ENCODE results near the gene LOC101059915.

GRCh38 chrX:71657267-71657666 is 10.1 kb upstream of the LOC101059915 start:
- TF ChIP-seq CTCF (IDR thresholded peaks at IDR 0.05; ENCODE audit: poor library complexity, severe bottlenecking) (no peak), RAD21 (conservative IDR thresholded peaks at IDR 0.05) (no peak), MXI1 (conservative IDR thresholded peaks at IDR 0.05; ENCODE audit: poor library complexity, severe bottlenecking) (no peak), REST (IDR thresholded peaks at IDR 0.05; ENCODE audit: borderline replicate concordance) (no peak), POLR2AphosphoS5 (IDR thresholded peaks at IDR 0.05) (no peak), EZH2 (IDR thresholded peaks at IDR 0.05; ENCODE audit: borderline replicate concordance, insufficient read depth, low read length, poor library complexity, severe bottlenecking) (no peak), SMC3 (conservative IDR thresholded peaks at IDR 0.05; ENCODE audit: poor library complexity) (no peak), EP300 (conservative IDR thresholded peaks at IDR 0.05; ENCODE audit: poor library complexity, severe bottlenecking) (no peak), TAF1 (IDR thresholded peaks at IDR 0.05; ENCODE audit: low read depth) (no peak)

Data from neural cell (in vitro differentiated cells).